ENCODE data around the gene TP53.
A peak's percentile ranks its signal among the peaks of the same experiment; 100 is the strongest.
"Not testable (repeated sequence)": the region's sequence is repeated elsewhere in the genome, so short reads cannot be mapped to it uniquely, and the experiment has no call there.

The TP53 gene

DNA sequence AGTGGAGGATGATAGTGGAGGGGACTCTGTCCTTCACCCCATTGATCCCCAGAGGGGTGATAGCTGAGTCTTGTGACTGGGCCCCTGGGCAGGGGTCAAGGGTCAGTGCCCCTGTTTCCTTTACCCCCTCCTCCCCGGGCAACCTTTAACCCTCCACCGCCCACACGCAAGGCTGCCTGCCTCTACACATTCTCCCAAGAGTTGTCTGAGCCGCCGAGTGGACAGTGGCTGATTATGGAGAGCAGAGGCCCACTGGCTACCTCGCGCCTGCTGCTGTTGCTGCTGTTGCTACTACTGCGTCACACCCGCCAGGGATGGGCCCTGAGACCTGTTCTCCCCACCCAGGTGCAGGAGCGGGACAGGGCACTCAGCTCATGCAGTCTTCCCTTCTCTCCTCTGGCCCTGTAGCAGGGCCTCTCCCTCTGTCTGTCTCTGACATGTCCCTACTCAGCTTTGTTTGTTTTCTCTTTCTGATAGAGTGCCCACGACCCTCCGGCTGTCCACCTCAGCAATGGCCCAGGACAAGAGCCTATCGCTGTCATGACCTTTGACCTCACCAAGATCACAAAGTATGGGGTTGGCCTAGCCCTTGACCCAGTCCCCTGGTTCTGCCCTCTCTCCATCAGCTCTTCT, 57.2 kb downstream of the TP53 start, which contains the start of gene SHBG:
Gene SHBG (plus strand): TSS at position 197 of the 633 bp plus-strand sequence. CDS start 38 bp downstream, at position 235.
- no peak for DNase-seq

DNA sequence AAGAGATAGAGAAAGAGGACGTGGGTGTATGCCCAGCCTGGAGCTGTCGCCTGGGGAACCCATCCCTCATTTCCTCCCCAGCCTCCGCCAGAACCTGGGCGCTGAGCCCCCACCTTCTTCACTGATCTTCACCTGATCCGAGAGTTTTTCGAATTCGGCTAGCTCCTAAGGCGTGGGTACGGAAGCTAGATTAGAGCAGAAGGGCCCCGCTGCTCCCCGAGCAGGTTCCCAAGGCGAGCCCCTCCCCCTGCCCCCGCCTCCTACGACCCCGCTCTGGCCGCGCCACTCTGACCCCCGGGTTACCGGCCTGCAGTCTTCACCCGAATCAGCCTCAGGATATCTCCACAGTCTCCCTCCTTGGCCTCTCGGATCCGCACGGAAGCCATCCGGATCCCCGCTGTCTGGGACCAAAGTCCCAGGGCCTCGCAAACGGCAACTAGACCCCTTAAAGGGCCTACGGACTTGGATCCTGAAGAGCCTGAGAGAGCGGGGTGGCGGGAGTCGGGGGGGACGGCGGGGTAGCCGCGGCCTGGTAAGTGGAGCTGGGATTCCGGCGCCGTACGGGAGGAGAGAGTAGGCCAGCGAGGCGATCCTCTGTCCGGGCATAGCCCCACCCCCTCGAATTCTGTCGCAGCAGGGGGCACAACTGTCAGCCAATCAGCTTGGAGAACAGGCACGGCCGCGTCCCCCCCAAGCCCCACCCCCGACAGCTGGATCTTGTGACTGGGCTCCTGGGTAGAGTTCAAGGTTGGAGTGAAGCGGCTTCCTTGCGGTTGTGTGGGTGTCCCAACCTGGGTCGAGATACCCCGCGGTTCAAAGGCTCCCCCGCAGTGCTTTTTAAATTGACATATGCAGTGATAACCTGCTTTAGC, 59.8 kb downstream of the TP53 start, which contains the start of gene SAT2:
Gene SAT2 (minus strand): TSS at position 572 of the 872 bp plus-strand sequence. CDS start 186 bp downstream, at position 386.
- DNase-seq = peak; percentile 68

DNA sequence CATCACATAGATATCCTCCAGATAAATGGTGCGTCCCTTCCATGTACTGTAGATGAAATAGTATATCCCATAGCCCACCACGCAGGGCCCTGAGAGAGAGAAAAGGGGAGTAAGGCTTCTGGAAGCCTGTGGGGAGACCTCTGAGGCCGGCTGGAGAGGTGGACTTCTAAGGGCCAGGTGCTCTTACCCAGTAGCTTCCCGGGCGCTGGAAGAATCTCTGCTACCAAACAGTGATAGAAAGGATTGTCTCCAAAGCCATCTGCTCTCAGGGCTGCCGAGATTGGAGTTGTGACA, 60.4 kb downstream of the TP53 start:
- no peak for DNase-seq

- no peak for DNase-seq
These were observed 61.0 kb downstream of the TP53 start for GRCh38 chr17:7626307-7626706.

- not testable (repeated sequence) for DNase-seq
These were observed 61.5 kb downstream of the TP53 start for GRCh38 chr17:7625749-7626148.

GRCh38 chr17:7623661-7624060, 63.6 kb downstream of the TP53 start:
- DNase-seq = no peak

DNA sequence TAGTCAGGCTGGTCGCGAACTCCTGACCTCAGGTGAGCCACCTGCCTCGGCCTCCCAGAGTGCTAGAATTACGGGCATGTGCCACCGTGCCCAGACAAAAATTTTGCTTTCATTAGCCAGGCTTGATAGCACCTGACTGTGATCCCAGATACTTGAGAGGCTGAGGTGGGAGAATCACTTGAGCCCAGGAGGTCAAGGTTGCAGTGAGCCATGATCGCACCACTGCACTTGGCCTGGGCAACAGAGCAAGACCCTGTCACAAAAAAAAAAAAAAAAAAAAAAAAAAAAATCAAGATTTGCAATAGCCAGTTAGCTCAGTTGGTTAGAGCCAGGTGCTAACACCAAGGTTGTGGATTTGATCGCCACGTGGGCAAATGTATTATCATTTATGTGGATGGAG, 66.5 kb downstream of the TP53 start:
- DNase-seq = no peak

GRCh38 chr17:7618608-7619007, 68.7 kb downstream of the TP53 start:
- DNase-seq = no peak

Data from COR-L47 (cell line).